ENCODE measurements around the gene EFCAB8.

- TF ChIP-seq, protein P1, sequence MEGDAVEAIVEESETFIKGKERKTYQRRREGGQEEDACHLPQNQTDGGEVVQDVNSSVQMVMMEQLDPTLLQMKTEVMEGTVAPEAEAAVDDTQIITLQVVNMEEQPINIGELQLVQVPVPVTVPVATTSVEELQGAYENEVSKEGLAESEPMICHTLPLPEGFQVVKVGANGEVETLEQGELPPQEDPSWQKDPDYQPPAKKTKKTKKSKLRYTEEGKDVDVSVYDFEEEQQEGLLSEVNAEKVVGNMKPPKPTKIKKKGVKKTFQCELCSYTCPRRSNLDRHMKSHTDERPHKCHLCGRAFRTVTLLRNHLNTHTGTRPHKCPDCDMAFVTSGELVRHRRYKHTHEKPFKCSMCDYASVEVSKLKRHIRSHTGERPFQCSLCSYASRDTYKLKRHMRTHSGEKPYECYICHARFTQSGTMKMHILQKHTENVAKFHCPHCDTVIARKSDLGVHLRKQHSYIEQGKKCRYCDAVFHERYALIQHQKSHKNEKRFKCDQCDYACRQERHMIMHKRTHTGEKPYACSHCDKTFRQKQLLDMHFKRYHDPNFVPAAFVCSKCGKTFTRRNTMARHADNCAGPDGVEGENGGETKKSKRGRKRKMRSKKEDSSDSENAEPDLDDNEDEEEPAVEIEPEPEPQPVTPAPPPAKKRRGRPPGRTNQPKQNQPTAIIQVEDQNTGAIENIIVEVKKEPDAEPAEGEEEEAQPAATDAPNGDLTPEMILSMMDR (IDR thresholded peaks at IDR 0.05; ENCODE audit: low read depth, low read length, missing input control), result no peak
- TF ChIP-seq JUND (IDR thresholded peaks at IDR 0.05), result no peak
- TF ChIP-seq TAF1 (conservative IDR thresholded peaks at IDR 0.05), result no peak
- TF ChIP-seq EGR1 (IDR thresholded peaks at IDR 0.05; ENCODE audit: low read depth in 2 of 2), result no peak
- TF ChIP-seq, protein P2, sequence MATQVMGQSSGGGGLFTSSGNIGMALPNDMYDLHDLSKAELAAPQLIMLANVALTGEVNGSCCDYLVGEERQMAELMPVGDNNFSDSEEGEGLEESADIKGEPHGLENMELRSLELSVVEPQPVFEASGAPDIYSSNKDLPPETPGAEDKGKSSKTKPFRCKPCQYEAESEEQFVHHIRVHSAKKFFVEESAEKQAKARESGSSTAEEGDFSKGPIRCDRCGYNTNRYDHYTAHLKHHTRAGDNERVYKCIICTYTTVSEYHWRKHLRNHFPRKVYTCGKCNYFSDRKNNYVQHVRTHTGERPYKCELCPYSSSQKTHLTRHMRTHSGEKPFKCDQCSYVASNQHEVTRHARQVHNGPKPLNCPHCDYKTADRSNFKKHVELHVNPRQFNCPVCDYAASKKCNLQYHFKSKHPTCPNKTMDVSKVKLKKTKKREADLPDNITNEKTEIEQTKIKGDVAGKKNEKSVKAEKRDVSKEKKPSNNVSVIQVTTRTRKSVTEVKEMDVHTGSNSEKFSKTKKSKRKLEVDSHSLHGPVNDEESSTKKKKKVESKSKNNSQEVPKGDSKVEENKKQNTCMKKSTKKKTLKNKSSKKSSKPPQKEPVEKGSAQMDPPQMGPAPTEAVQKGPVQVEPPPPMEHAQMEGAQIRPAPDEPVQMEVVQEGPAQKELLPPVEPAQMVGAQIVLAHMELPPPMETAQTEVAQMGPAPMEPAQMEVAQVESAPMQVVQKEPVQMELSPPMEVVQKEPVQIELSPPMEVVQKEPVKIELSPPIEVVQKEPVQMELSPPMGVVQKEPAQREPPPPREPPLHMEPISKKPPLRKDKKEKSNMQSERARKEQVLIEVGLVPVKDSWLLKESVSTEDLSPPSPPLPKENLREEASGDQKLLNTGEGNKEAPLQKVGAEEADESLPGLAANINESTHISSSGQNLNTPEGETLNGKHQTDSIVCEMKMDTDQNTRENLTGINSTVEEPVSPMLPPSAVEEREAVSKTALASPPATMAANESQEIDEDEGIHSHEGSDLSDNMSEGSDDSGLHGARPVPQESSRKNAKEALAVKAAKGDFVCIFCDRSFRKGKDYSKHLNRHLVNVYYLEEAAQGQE (IDR thresholded peaks at IDR 0.05), result no peak
- TF ChIP-seq RAD21 (IDR thresholded peaks at IDR 0.05), result no peak
- no peak for TF ChIP-seq NR2F2 (IDR thresholded peaks at IDR 0.05)
These were observed 27.9 kb downstream of the EFCAB8 start for GRCh38 chr20:32886652-32887051.

All from liver (tissue), 3 donors.